Keratinocyte (primary cell): ENCODE results near the gene AGO1.

ENCODE experiments used
- EZH2 ChIP-seq: IDR thresholded peaks from one replicate; pipeline ENCODE4 v1.6.1; 2012; ENCODE audit warnings: inconsistent platforms, mild to moderate bottlenecking, low read length, moderate library complexity
- TF ChIP-seq, protein P1 (sequence below), 3 experiments: IDR thresholded peaks in 1 of 3; conservative IDR thresholded peaks in 1 of 3; optimal IDR thresholded peaks in 1 of 3; 2 replicates in 2 of 3; 3 replicates in 1 of 3; pipeline versions ENCODE3 to v1.5.1; 2011; ENCODE audit warnings: low read length in 3 of 3, mild to moderate bottlenecking in 3 of 3, moderate library complexity in 2 of 3, control low read depth in 1 of 3, inconsistent platforms in 1 of 3; ENCODE audit not compliant: insufficient read depth in 2 of 3; ENCODE audit errors: extremely low read depth in 1 of 3

- TF ChIP-seq, protein P1, sequence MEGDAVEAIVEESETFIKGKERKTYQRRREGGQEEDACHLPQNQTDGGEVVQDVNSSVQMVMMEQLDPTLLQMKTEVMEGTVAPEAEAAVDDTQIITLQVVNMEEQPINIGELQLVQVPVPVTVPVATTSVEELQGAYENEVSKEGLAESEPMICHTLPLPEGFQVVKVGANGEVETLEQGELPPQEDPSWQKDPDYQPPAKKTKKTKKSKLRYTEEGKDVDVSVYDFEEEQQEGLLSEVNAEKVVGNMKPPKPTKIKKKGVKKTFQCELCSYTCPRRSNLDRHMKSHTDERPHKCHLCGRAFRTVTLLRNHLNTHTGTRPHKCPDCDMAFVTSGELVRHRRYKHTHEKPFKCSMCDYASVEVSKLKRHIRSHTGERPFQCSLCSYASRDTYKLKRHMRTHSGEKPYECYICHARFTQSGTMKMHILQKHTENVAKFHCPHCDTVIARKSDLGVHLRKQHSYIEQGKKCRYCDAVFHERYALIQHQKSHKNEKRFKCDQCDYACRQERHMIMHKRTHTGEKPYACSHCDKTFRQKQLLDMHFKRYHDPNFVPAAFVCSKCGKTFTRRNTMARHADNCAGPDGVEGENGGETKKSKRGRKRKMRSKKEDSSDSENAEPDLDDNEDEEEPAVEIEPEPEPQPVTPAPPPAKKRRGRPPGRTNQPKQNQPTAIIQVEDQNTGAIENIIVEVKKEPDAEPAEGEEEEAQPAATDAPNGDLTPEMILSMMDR (optimal IDR thresholded peaks at IDR 0.05 in 1 of 3, IDR thresholded peaks at IDR 0.05 in 1 of 3, conservative IDR thresholded peaks at IDR 0.05 in 1 of 3; ENCODE audit: extremely low read depth in 1 of 3, insufficient read depth in 2 of 3, low read length in 3 of 3), result no peak
- no peak for TF ChIP-seq EZH2
Measured at GRCh38 chr1:35929730-35930592, 47.0 kb downstream of the AGO1 start.
